ENCODE data around the gene PCCA. TPM values are rescaled to one million over a fixed set of nuclear protein-coding genes. Genes with fewer than 3 reads are reported as not detected.

PCCA gene
- total and polyA plus RNA-seq, 2 of the 13 experiments (the other 11 are each of a cell fraction or from before 2014, with no cell fraction given): 15.0 to 32.2 TPM

- TF ChIP-seq ZNF687 (CRISPR knock-in tag; IDR thresholded peaks at IDR 0.05) (peak; percentile 97), MED8 (CRISPR knock-in tag; IDR thresholded peaks at IDR 0.05; ENCODE audit: insufficient replicate concordance) (no peak), NONO (IDR thresholded peaks at IDR 0.05) (no peak), NONO (CRISPR knock-in tag; conservative IDR thresholded peaks at IDR 0.05) (no peak), GPN1 (CRISPR knock-in tag; IDR thresholded peaks at IDR 0.05; ENCODE audit: borderline replicate concordance) (no peak), ZFYVE20 (CRISPR knock-in tag; IDR thresholded peaks at IDR 0.05; ENCODE audit: borderline replicate concordance, low read depth) (no peak), JUNB (CRISPR knock-in tag; IDR thresholded peaks at IDR 0.05; ENCODE audit: borderline replicate concordance) (no peak), BCLAF1 (IDR thresholded peaks at IDR 0.05) (no peak), E2F2 (CRISPR knock-in tag; IDR thresholded peaks at IDR 0.05; ENCODE audit: borderline replicate concordance) (peak; percentile 76; the same call in 1 of the 2 replicates), ZNF713 (CRISPR knock-in tag; IDR thresholded peaks at IDR 0.05) (no peak), ZMAT5 (CRISPR knock-in tag; IDR thresholded peaks at IDR 0.05; ENCODE audit: borderline replicate concordance, low read depth) (no peak), ZNF468 (CRISPR knock-in tag; IDR thresholded peaks at IDR 0.05) (no peak), EHMT2 (IDR thresholded peaks at IDR 0.05; ENCODE audit: borderline replicate concordance, low read depth, low read length) (no peak), FOXK2 (IDR thresholded peaks at IDR 0.05) (no peak), MXI1 (IDR thresholded peaks at IDR 0.05; ENCODE audit: borderline replicate concordance, low read depth, low read length) (no peak), ZNF432 (CRISPR knock-in tag; IDR thresholded peaks at IDR 0.05; ENCODE audit: borderline replicate concordance) (no peak), ELF3 (CRISPR knock-in tag; IDR thresholded peaks at IDR 0.05) (peak; percentile 70; the same call in 1 of the 2 replicates), HIC2 (CRISPR knock-in tag; IDR thresholded peaks at IDR 0.05; ENCODE audit: low read depth) (peak; percentile 57; the same call in 1 of the 2 replicates)
Measured at GRCh38 chr13:100543872-100544602, 455.1 kb downstream of the PCCA start (continued).
